Right ventricle myocardium inferior (tissue), 1 donor: ENCODE results near the gene DNAJC24. TPM values are rescaled to one million over a fixed set of nuclear protein-coding genes. Genes with fewer than 3 reads are reported as not detected.
"Not testable (repeated sequence)": the region's sequence is repeated elsewhere in the genome, so short reads cannot be mapped to it uniquely, and the experiment has no call there.

Source experiments
- ATAC-seq: fragments of 200-7000 bp; cut with Tn5 transposase; one replicate; pipeline ENCODE4 v1.9.1; 2020; ENCODE audit warnings: mild to moderate bottlenecking, moderate library complexity
- DNase-seq: peaks from one replicate; pipeline ENCODE4 v3.0.0; 2021; ENCODE audit errors: missing footprints
- intact Hi-C: fragments of 100-400 bp; cut with DNase I; formaldehyde crosslinking; loops from one replicate; pipeline ENCODE4 v1.11.0; 2022
- long read RNA-seq: library from polyadenylated mRNA; unstranded; transcript quantifications from one replicate; pipeline ENCODE4 v2.0.0, GENCODE V29; 2021
- total RNA-seq: library from RNA; stranded (reverse); fragmentation: NEBNext Ultra II Directional; extraction: Animal tissue kit (Norgen Biotek cat#: 25700); gene quantifications from one replicate; pipeline ENCODE4 v1.2.1, GENCODE V29; 2021
- donor health status: DM: no; HTN: yes; CAD: no; lungs with severe emphysema.

Gene DNAJC24
- total RNA-seq, result 15.8 TPM
- long read RNA-seq, result 0 reads

- DNase-seq, result peak; percentile 95
- intact Hi-C loops, result no loop called here
- ATAC-seq, result peak; percentile 100
Measured at GRCh38 chr11:31369348-31370329, at the start of gene DNAJC24, which contains the start of gene DCDC1. TSS of gene DNAJC24 (plus strand) at chr11:31369860. CDS start at chr11:31370749, 889 bp downstream. TSS of gene DCDC1 (minus strand) at chr11:31369739. CDS start at chr11:31328280, 41,459 bp downstream.

- DNase-seq, ATAC-seq, intact Hi-C loops: not testable (repeated sequence)
Measured at GRCh38 chr11:31321494-31321893, 48.2 kb upstream of the DNAJC24 start.

GRCh38 chr11:31323145-31323544, 46.5 kb upstream of the DNAJC24 start:
- DNase-seq (no peak), ATAC-seq (no peak)
- intact Hi-C loops, result no loop called here

GRCh38 chr11:31325160-31325559, 44.5 kb upstream of the DNAJC24 start:
- DNase-seq, result no peak
- intact Hi-C loops, result no loop called here
- ATAC-seq, result peak; percentile 81

GRCh38 chr11:31326470-31327148, 43.1 kb upstream of the DNAJC24 start:
- no peak for ATAC-seq

GRCh38 chr11:31327417-31327816, 42.2 kb upstream of the DNAJC24 start:
- intact Hi-C loops, result no loop called here
- no peak for ATAC-seq
- no peak for DNase-seq

More at GRCh38 chr11:31326470-31327148, 43.1 kb upstream of the DNAJC24 start:
- no peak for DNase-seq
- intact Hi-C loops, result no loop called here

- intact Hi-C loops, result no loop called here
- no peak for DNase-seq
- ATAC-seq, result no peak
Measured at GRCh38 chr11:31328697-31329096, 41.0 kb upstream of the DNAJC24 start.

- ATAC-seq (no peak), DNase-seq (no peak)
- intact Hi-C loops, result no loop called here
Measured at GRCh38 chr11:31337806-31338205, 31.9 kb upstream of the DNAJC24 start.

- ATAC-seq (no peak), DNase-seq (no peak)
- intact Hi-C loops, result no loop called here
Measured at GRCh38 chr11:31340903-31341572, 28.6 kb upstream of the DNAJC24 start.

GRCh38 chr11:31351168-31351567, 18.5 kb upstream of the DNAJC24 start:
- ATAC-seq (no peak), DNase-seq (no peak)
- intact Hi-C loops, result no loop called here

GRCh38 chr11:31355131-31355530, 14.5 kb upstream of the DNAJC24 start:
- DNase-seq (no peak), ATAC-seq (peak; percentile 62)
- intact Hi-C loops, result no loop called here

GRCh38 chr11:31355817-31356216, 13.8 kb upstream of the DNAJC24 start:
- DNase-seq (no peak), ATAC-seq (no peak)
- intact Hi-C loops, result no loop called here

- no peak for DNase-seq
- intact Hi-C loops, result no loop called here
- no peak for ATAC-seq
Measured at GRCh38 chr11:31361743-31362142, 7.9 kb upstream of the DNAJC24 start.

GRCh38 chr11:31366795-31367194, 2.9 kb upstream of the DNAJC24 start:
- intact Hi-C loops, result no loop called here
- no peak for DNase-seq
- ATAC-seq, result no peak

- no peak for DNase-seq
- ATAC-seq, result no peak
- intact Hi-C loops, result no loop called here
Measured at GRCh38 chr11:31375879-31376278, 6.2 kb downstream of the DNAJC24 start.

GRCh38 chr11:31383116-31383515, 13.5 kb downstream of the DNAJC24 start:
- intact Hi-C loops, result no loop called here
- no peak for DNase-seq
- ATAC-seq, result no peak

GRCh38 chr11:31387379-31387778, 17.7 kb downstream of the DNAJC24 start:
- ATAC-seq (no peak), DNase-seq (no peak)
- intact Hi-C loops, result no loop called here

GRCh38 chr11:31397239-31397834, 27.7 kb downstream of the DNAJC24 start:
- intact Hi-C loops, result loop anchor here (2.0 to 5.0 kb wide), 3 partner anchors 473 to 775 kb away; no protein-coding TSS in a partner anchor
- DNase-seq (no peak), ATAC-seq (no peak)

GRCh38 chr11:31404614-31405013, 35.0 kb downstream of the DNAJC24 start:
- ATAC-seq (no peak), DNase-seq (no peak)
- intact Hi-C loops, result no loop called here
